HL-60 (cell line): Measurements from ENCODE around the gene CCDC154.

Experiments
- POLR2AphosphoS5 ChIP-seq: IDR thresholded peaks from 2 replicates; pipeline ENCODE4 v1.6.1; 2012; ENCODE audit warnings: low read depth
- TF ChIP-seq, protein P1 (sequence below): IDR thresholded peaks from one replicate; pipeline ENCODE4 v1.5.1; 2011; ENCODE audit warnings: low read length, control low read depth, inconsistent platforms; ENCODE audit not compliant: insufficient read depth

DNA sequence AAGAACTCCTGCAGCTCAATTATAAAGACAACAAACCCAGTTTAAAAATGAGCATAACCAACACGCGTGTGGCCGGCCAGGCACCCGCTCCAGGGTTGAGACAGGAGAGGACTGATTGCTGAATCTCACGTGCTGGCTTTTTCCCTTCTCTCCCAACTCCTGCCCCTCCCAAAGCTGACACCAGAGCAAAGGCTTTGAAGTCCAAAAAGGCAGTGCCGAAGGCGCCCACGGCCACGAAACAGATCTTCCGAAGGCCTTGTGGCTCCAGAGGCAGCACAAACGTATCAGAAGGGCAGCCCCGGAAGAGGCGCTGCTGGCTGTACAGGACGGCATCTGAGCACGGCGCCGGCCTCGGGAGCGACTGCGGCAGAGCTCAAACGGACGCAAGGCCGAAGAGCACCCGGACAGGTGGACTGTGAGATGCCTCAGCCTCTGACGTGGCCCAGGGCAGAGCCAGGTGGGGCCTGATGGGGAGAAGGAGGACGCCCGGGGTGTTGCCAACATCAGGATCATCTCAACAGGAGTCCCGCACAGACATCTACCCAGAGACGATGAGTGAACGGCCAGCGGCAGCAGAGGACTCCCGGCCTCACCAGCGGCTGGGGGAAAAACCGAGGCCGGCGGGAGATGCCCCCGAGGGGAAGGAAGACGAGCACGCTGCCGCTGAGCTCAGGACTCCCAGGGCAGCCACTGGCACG lies 20.0 kb upstream of the CCDC154 start:
- TF ChIP-seq, protein P1, sequence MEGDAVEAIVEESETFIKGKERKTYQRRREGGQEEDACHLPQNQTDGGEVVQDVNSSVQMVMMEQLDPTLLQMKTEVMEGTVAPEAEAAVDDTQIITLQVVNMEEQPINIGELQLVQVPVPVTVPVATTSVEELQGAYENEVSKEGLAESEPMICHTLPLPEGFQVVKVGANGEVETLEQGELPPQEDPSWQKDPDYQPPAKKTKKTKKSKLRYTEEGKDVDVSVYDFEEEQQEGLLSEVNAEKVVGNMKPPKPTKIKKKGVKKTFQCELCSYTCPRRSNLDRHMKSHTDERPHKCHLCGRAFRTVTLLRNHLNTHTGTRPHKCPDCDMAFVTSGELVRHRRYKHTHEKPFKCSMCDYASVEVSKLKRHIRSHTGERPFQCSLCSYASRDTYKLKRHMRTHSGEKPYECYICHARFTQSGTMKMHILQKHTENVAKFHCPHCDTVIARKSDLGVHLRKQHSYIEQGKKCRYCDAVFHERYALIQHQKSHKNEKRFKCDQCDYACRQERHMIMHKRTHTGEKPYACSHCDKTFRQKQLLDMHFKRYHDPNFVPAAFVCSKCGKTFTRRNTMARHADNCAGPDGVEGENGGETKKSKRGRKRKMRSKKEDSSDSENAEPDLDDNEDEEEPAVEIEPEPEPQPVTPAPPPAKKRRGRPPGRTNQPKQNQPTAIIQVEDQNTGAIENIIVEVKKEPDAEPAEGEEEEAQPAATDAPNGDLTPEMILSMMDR = no peak
- no peak for TF ChIP-seq POLR2AphosphoS5
